ENCODE data around the gene GOLGA6L9. TPM values are rescaled to one million over a fixed set of nuclear protein-coding genes. Genes with fewer than 3 reads are reported as not detected.
"Not testable (repeated sequence)": the region's sequence is repeated elsewhere in the genome, so short reads cannot be mapped to it uniquely, and the experiment has no call there.

The GOLGA6L9 gene
- polyA plus RNA-seq, 3 donors = 0.28 TPM; not detected in 2

DNA sequence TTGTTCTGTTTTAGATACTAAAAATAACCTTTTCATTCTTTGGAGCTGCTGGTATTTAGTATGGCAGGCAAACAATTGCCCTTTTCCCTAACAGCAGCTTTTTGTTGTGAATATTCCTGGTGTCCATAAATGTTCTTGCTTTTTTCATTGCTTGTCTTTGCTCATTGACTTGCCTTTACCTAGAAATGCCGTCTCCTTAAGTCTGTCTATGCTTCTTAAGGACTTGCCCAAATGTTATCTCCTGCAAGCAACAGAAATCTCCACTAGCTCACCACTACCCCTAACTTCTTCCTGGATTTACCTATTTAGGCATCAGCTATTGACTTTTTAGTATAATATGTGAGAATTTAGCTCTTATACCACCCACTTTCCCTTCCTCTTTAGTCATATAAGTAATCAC is 37.5 kb upstream of the GOLGA6L9 start:
- H3K27me3 ChIP-seq (ENCODE audit: control insufficient read depth in 2 of 2, insufficient read depth in 2 of 2, low read length in 2 of 2); H3K79me2 ChIP-seq (ENCODE audit: insufficient read depth, low read length); H3K4me2 ChIP-seq (replicated peaks; ENCODE audit: extremely low read depth, low read length, poor library complexity, severe bottlenecking); H2AFZ ChIP-seq (ENCODE audit: insufficient read depth, low read depth, low read length, poor library complexity, severe bottlenecking); DNase-seq; H3K4me1 Mint-ChIP-seq; intact Hi-C loops (cut with micrococcal nuclease); H3K9me3 Mint-ChIP-seq; H3K4me3 Mint-ChIP-seq; H3K4me3 ChIP-seq (replicated peaks in 1 of 3; ENCODE audit: low read depth in 2 of 3, low read length in 3 of 3); H3K27ac Mint-ChIP-seq; H3K9me3 ChIP-seq (replicated peaks in 1 of 2; ENCODE audit: control insufficient read depth in 1 of 2, insufficient read depth in 1 of 2, low read length in 2 of 2); H4K20me1 ChIP-seq (ENCODE audit: insufficient read depth, low read length); H3K36me3 Mint-ChIP-seq; H3K4me1 ChIP-seq (ENCODE audit: control insufficient read depth in 1 of 2, insufficient read depth in 2 of 2, low read length in 2 of 2); H3K9ac ChIP-seq (ENCODE audit: insufficient read depth, low read length, poor library complexity, severe bottlenecking); H3K27ac ChIP-seq (ENCODE audit: low read depth in 1 of 2, low read length in 2 of 2); H3K27me3 Mint-ChIP-seq (ENCODE audit: low read depth in 3 of 3); H3K36me3 ChIP-seq (replicated peaks in 1 of 2; ENCODE audit: control insufficient read depth in 1 of 2, insufficient read depth in 2 of 2, low read length in 2 of 2): not testable (repeated sequence)
- WGBS (ENCODE audit: insufficient coverage) = 100% methylated on average over 1 of the region's 1 CpG

DNA sequence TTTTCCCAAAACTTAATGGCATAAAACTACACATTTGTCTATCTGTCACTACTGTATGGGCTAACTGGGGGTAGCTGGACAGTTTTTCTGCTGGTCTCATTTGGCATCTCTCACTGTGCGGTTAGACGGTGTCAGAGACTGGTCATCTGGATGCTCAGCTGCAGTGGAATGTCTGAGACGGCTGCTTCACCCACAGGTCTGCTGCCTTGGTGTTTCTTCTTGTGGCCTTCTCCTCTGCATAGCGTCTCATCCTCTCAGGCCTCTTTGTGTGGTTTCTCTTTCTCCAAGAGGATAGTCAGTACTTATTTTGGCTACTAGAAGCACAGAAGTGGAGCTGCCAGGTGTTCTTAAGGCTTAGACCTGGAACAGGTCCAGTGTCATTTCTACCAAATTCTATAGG is 35.9 kb upstream of the GOLGA6L9 start:
- peaks cover 0 to 3% (median 0%) of the 10 kb centered on the region in 7 donors for H3K9me3 Mint-ChIP-seq
- no peak overlapping the region for H3K27ac ChIP-seq (ENCODE audit: low read depth in 1 of 2, low read length in 2 of 2)
- DNase-seq = no peak
- H3K4me1 Mint-ChIP-seq = no peaks in the 10 kb centered on the region
- no peak overlapping the region for H3K9ac ChIP-seq (ENCODE audit: insufficient read depth, low read length, poor library complexity, severe bottlenecking)
- intact Hi-C loops (cut with micrococcal nuclease) = no loop called here
- 95% methylated on average over 3 of the region's 4 CpGs for WGBS (ENCODE audit: insufficient coverage)
- H3K27me3 ChIP-seq (ENCODE audit: control insufficient read depth in 2 of 2, insufficient read depth in 2 of 2, low read length in 2 of 2) = no peaks in the 10 kb centered on the region
- H4K20me1 ChIP-seq (ENCODE audit: insufficient read depth, low read length) = no peaks in the 10 kb centered on the region
- H3K36me3 ChIP-seq (replicated peaks in 1 of 2; ENCODE audit: control insufficient read depth in 1 of 2, insufficient read depth in 2 of 2, low read length in 2 of 2) = no peaks in the 10 kb centered on the region
- no peaks in the 10 kb centered on the region for H3K79me2 ChIP-seq (ENCODE audit: insufficient read depth, low read length)
- H3K27ac Mint-ChIP-seq = no peak overlapping the region
- TF ChIP-seq, protein P1, sequence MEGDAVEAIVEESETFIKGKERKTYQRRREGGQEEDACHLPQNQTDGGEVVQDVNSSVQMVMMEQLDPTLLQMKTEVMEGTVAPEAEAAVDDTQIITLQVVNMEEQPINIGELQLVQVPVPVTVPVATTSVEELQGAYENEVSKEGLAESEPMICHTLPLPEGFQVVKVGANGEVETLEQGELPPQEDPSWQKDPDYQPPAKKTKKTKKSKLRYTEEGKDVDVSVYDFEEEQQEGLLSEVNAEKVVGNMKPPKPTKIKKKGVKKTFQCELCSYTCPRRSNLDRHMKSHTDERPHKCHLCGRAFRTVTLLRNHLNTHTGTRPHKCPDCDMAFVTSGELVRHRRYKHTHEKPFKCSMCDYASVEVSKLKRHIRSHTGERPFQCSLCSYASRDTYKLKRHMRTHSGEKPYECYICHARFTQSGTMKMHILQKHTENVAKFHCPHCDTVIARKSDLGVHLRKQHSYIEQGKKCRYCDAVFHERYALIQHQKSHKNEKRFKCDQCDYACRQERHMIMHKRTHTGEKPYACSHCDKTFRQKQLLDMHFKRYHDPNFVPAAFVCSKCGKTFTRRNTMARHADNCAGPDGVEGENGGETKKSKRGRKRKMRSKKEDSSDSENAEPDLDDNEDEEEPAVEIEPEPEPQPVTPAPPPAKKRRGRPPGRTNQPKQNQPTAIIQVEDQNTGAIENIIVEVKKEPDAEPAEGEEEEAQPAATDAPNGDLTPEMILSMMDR (IDR thresholded peaks at IDR 0.05) = no peak
- no peaks in the 10 kb centered on the region for H3K36me3 Mint-ChIP-seq
- no peak overlapping the region for H3K4me3 ChIP-seq (replicated peaks in 1 of 3; ENCODE audit: low read depth in 2 of 3, low read length in 3 of 3)
- no peak overlapping the region for H2AFZ ChIP-seq (ENCODE audit: insufficient read depth, low read depth, low read length, poor library complexity, severe bottlenecking)
- H3K4me3 Mint-ChIP-seq = no peak overlapping the region
- peaks cover 0 to 4% (median 2%) of the 10 kb centered on the region in 3 donors for H3K27me3 Mint-ChIP-seq (ENCODE audit: low read depth in 3 of 3)
- H3K4me2 ChIP-seq (replicated peaks; ENCODE audit: extremely low read depth, low read length, poor library complexity, severe bottlenecking) = no peak overlapping the region
- H3K4me1 ChIP-seq (ENCODE audit: control insufficient read depth in 1 of 2, insufficient read depth in 2 of 2, low read length in 2 of 2) = no peaks in the 10 kb centered on the region
- no peaks in the 10 kb centered on the region for H3K9me3 ChIP-seq (replicated peaks in 1 of 2; ENCODE audit: control insufficient read depth in 1 of 2, insufficient read depth in 1 of 2, low read length in 2 of 2)

DNA sequence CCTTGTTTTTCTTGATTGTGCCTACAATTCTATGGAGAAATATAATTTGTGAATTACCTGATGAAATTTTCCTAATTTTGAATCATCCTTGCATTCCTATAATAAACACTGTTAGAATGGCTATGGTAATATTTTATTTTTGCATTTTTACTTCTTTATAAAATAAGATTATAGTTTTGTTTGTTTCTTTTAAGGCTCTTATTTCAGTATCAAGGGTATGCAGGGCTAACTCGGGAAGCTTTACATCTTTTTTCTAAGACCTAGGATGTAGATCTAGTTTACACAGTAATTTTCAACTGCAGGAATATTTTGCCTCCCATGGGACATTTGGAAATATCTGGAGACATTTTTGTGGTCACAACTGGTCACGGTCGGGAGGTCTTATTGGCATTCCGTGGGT is 33.8 kb upstream of the GOLGA6L9 start:
- H3K27me3 Mint-ChIP-seq (ENCODE audit: low read depth in 3 of 3); H4K20me1 ChIP-seq (ENCODE audit: insufficient read depth, low read length); H3K9me3 Mint-ChIP-seq; H2AFZ ChIP-seq (ENCODE audit: insufficient read depth, low read depth, low read length, poor library complexity, severe bottlenecking); H3K9ac ChIP-seq (ENCODE audit: insufficient read depth, low read length, poor library complexity, severe bottlenecking); H3K4me3 ChIP-seq (replicated peaks in 1 of 3; ENCODE audit: low read depth in 2 of 3, low read length in 3 of 3); H3K79me2 ChIP-seq (ENCODE audit: insufficient read depth, low read length); intact Hi-C loops (cut with micrococcal nuclease); H3K36me3 ChIP-seq (replicated peaks in 1 of 2; ENCODE audit: control insufficient read depth in 1 of 2, insufficient read depth in 2 of 2, low read length in 2 of 2); H3K4me1 Mint-ChIP-seq; H3K36me3 Mint-ChIP-seq; H3K4me3 Mint-ChIP-seq; H3K27ac ChIP-seq (ENCODE audit: low read depth in 1 of 2, low read length in 2 of 2); H3K27me3 ChIP-seq (ENCODE audit: control insufficient read depth in 2 of 2, insufficient read depth in 2 of 2, low read length in 2 of 2); H3K4me2 ChIP-seq (replicated peaks; ENCODE audit: extremely low read depth, low read length, poor library complexity, severe bottlenecking); H3K9me3 ChIP-seq (replicated peaks in 1 of 2; ENCODE audit: control insufficient read depth in 1 of 2, insufficient read depth in 1 of 2, low read length in 2 of 2); DNase-seq; H3K4me1 ChIP-seq (ENCODE audit: control insufficient read depth in 1 of 2, insufficient read depth in 2 of 2, low read length in 2 of 2): not testable (repeated sequence)
- peak overlapping the region in 1 of 7 donors; percentile 57 for H3K27ac Mint-ChIP-seq
- WGBS (ENCODE audit: insufficient coverage) = no CpG with 5 or more reads among the region's 4 CpGs

Data from CD14-positive monocyte (primary cell).